Stimulated activated naive CD4-positive, alpha-beta T cell treated with Interleukin-2 at 50 U/mL for 16 hours (primary cell): Measurements from ENCODE around the gene PCDHB1.
"Not testable (repeated sequence)": the region's sequence is repeated elsewhere in the genome, so short reads cannot be mapped to it uniquely, and the experiment has no call there.

Source experiments
- DNase-seq: peaks from one replicate; lab custom pipeline; 2025; lab: John Stamatoyannopoulos, UW

PCDHB1 gene

DNA sequence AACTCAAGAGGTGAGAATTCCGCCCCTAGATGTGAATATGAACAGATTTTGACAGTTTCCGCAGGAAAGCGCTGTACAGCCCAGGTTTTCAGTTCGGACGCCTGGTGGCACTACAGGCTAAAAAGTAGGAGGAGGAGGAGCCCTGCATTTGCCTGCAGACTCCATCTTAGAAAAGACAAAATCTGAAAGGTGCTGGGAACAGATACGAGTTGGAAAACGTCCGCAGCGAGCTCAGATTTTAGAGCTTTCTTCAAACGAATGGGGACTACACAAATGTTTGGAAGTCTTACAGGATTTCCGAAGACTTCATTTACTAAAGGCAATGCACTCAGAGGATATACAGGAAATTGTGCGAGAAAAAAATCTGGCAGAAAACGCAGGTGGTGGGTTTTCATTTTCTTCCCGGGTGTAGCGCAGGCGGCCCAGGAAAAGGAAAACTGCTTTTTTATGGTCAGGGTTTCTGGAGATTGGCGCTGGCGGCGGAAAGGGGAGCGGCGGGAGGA is 33.4 kb downstream of the PCDHB1 start:
- DNase-seq: no peak

DNA sequence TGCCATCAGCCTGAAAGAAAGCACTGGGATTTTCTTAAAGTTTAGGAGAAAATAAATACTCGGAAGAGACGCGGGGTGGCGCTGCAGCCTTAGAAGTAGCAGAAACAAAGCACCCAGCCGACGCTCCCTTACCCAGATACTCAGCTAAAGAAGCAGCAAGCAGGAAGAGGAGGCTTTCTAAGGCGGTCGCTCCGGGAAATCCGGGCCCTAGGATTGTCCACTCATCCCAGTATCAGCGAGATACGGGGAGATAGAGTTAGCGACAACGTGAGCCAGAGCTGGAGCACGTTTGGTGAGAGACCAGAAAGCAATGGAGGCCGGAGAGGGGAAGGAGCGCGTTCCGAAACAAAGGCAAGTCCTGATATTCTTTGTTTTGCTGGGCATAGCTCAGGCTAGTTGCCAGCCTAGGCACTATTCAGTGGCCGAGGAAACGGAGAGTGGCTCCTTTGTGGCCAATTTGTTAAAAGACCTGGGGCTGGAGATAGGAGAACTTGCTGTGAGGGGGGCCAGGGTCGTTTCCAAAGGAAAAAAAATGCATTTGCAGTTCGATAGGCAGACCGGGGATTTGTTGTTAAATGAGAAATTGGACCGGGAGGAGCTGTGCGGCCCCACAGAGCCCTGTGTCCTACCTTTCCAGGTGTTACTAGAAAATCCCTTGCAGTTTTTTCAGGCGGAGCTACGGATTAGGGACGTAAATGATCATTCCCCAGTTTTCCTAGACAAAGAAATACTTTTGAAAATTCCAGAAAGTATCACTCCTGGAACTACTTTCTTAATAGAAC is 43.5 kb downstream of the PCDHB1 start, which contains the start of gene PCDHB2:
PCDHB2 (plus strand) TSS at position 135 of the 782 bp plus-strand sequence; CDS start at position 311, 176 bp downstream.
- DNase-seq: no peak

DNA sequence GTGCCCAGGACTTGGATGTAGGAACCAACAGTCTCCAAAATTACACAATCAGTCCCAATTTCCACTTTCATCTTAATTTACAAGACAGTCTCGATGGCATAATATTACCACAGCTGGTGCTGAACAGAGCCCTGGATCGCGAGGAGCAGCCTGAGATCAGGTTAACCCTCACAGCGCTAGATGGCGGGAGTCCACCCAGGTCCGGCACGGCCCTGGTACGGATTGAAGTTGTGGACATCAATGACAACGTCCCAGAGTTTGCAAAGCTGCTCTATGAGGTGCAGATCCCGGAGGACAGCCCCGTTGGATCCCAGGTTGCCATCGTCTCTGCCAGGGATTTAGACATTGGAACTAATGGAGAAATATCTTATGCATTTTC is 44.1 kb downstream of the PCDHB1 start:
- DNase-seq: no peak

DNA sequence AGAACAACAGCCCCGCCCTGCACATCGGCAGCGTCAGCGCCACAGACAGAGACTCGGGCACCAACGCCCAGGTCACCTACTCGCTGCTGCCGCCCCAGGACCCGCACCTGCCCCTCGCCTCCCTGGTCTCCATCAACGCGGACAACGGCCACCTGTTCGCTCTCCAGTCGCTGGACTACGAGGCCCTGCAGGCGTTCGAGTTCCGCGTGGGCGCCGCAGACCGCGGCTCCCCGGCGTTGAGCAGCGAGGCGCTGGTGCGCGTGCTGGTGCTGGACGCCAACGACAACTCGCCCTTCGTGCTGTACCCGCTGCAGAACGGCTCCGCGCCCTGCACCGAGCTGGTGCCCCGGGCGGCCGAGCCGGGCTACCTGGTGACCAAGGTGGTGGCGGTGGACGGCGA is 45.0 kb downstream of the PCDHB1 start:
- DNase-seq: not testable (repeated sequence)

DNA sequence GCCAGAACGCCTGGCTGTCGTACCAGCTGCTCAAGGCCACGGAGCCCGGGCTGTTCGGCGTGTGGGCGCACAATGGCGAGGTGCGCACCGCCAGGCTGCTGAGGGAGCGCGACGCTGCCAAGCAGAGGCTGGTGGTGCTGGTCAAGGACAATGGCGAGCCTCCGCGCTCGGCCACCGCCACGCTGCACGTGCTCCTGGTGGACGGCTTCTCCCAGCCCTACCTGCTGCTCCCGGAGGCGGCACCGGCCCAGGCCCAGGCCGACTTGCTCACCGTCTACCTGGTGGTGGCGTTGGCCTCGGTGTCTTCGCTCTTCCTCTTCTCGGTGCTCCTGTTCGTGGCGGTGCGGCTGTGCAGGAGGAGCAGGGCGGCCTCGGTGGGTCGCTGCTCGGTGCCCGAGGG is 45.4 kb downstream of the PCDHB1 start:
- DNase-seq: not testable (repeated sequence)

DNA sequence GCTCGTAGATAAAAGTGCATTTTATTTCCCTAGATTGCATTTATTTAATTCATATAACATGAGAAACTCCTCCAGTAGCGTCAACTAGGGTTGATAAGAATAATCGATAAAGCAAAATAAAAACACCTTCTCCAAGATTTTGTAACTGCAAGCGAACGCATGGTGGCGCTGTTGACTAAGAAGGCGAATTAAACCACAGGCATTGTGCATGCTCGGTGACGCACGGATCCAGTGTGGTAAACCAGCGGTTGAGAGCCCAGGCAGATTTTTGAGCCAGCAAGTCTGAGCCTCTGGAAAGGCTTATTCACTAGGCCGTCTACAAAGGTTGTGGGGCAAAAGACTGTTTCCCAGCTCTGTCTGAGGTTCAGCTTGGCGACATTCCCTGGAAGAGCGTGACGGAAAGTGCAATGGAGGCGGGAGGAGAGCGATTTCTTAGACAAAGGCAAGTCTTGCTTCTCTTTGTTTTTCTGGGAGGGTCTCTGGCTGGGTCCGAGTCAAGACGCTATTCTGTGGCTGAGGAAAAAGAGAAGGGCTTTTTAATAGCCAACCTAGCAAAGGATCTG is 49.1 kb downstream of the PCDHB1 start, which contains the start of gene PCDHB3:
PCDHB3 (plus strand) TSS at position 231 of the 563 bp plus-strand sequence; CDS start at position 408, 177 bp downstream.
- no peak for DNase-seq

DNA sequence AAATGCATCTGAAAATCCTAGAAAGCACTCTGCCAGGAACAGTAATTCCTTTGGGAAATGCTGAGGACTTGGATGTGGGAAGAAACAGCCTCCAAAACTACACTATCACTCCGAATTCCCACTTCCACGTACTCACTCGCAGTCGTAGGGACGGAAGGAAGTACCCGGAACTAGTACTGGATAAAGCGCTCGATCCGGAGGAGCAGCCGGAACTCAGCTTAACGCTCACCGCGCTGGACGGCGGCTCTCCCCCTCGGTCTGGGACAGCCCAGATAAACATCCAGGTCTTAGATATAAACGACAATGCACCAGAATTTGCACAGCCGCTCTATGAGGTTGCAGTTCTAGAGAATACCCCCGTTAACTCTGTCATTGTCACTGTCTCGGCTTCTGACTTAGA is 49.9 kb downstream of the PCDHB1 start:
- DNase-seq: no peak

DNA sequence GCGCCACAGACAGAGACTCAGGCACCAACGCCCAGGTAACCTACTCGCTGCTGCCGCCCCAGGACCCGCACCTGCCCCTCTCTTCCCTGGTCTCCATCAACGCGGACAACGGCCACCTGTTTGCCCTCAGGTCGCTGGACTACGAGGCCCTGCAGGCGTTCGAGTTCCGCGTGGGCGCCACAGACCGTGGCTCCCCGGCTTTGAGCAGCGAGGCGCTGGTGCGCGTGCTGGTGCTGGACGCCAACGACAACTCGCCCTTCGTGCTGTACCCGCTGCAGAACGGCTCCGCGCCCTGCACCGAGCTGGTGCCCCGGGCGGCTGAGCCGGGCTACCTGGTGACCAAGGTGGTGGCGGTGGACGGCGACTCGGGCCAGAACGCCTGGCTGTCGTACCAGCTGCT is 50.9 kb downstream of the PCDHB1 start:
- DNase-seq: not testable (repeated sequence)

DNA sequence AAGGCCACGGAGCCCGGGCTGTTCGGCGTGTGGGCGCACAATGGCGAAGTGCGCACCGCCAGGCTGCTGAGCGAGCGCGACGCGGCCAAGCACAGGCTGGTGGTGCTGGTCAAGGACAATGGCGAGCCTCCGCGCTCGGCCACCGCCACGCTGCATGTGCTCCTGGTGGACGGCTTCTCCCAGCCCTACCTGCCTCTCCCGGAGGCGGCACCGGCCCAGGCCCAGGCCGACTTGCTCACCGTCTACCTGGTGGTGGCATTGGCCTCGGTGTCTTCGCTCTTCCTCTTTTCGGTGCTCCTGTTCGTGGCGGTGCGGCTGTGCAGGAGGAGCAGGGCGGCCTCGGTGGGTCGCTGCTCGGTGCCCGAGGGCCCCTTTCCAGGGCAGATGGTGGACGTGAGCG is 51.3 kb downstream of the PCDHB1 start:
- not testable (repeated sequence) for DNase-seq

DNA sequence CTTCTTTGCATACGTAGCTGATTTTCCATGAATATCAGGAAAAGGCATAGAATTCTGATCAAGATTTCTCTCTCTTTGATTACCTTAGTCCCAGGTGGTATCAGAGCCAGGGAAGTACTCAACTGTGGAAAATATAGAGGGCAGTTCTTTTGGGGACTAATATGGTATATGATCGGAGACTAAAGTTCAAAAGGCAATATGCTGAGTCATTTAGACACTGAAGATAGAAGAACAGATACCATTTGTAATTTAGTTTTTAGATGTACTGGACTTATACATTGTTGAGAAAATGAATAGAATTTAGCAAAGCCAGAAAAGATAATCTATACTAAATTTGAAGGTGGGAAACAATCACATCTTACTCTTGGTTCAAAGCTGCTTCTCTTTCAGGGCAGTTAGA is 54.2 kb downstream of the PCDHB1 start:
- no peak for DNase-seq
